Measurements from ENCODE around the gene ITGA7.

Gene ITGA7

GRCh38 chr12:55707841-55708694, at the start of gene ITGA7:
Gene ITGA7, minus strand, starts transcription at chr12:55707904. Its CDS starts 222 bp downstream, at chr12:55707682.
- no peak for FAIRE-seq

GRCh38 chr12:55755246-55755645, 47.5 kb upstream of the ITGA7 start:
- no peak for FAIRE-seq

GRCh38 chr12:55748230-55748993, 40.7 kb upstream of the ITGA7 start:
- no peak for FAIRE-seq

- no peak for FAIRE-seq
Measured at GRCh38 chr12:55746913-55747231, 39.2 kb upstream of the ITGA7 start.

- FAIRE-seq: no peak
Measured at GRCh38 chr12:55746174-55746912, 38.6 kb upstream of the ITGA7 start.

GRCh38 chr12:55745361-55746173, 37.9 kb upstream of the ITGA7 start:
- FAIRE-seq: no peak

- no peak for FAIRE-seq
Measured at GRCh38 chr12:55744340-55745030, 36.8 kb upstream of the ITGA7 start.

GRCh38 chr12:55743406-55744339, 36.0 kb upstream of the ITGA7 start:
- no peak for FAIRE-seq

- FAIRE-seq: no peak
Measured at GRCh38 chr12:55742719-55743405, 35.2 kb upstream of the ITGA7 start, which contains the start of gene GDF11. Gene GDF11, plus strand, starts transcription at chr12:55743122. Its CDS starts 195 bp downstream, at chr12:55743317.

- no peak for FAIRE-seq
Measured at GRCh38 chr12:55741931-55742680, 34.4 kb upstream of the ITGA7 start.

- no peak for FAIRE-seq
Measured at GRCh38 chr12:55739025-55739378, 31.3 kb upstream of the ITGA7 start.

- FAIRE-seq: peak; percentile 83
Measured at GRCh38 chr12:55738123-55739024, 30.7 kb upstream of the ITGA7 start.

GRCh38 chr12:55737581-55738122, 29.9 kb upstream of the ITGA7 start:
- FAIRE-seq: no peak

GRCh38 chr12:55736780-55737580, 29.3 kb upstream of the ITGA7 start:
- FAIRE-seq: no peak

- no peak for FAIRE-seq
Measured at GRCh38 chr12:55736076-55736475, 28.4 kb upstream of the ITGA7 start.

GRCh38 chr12:55734595-55734994, 26.9 kb upstream of the ITGA7 start:
- FAIRE-seq: no peak

- no peak for FAIRE-seq
Measured at GRCh38 chr12:55733858-55734257, 26.2 kb upstream of the ITGA7 start.
